Measurements from ENCODE around the gene PPFIBP2. TPM values are rescaled to one million over a fixed set of nuclear protein-coding genes. Genes with fewer than 3 reads are reported as not detected.

The PPFIBP2 gene
- 2.0 and 3.1 TPM in 2 replicates for total RNA-seq

DNA sequence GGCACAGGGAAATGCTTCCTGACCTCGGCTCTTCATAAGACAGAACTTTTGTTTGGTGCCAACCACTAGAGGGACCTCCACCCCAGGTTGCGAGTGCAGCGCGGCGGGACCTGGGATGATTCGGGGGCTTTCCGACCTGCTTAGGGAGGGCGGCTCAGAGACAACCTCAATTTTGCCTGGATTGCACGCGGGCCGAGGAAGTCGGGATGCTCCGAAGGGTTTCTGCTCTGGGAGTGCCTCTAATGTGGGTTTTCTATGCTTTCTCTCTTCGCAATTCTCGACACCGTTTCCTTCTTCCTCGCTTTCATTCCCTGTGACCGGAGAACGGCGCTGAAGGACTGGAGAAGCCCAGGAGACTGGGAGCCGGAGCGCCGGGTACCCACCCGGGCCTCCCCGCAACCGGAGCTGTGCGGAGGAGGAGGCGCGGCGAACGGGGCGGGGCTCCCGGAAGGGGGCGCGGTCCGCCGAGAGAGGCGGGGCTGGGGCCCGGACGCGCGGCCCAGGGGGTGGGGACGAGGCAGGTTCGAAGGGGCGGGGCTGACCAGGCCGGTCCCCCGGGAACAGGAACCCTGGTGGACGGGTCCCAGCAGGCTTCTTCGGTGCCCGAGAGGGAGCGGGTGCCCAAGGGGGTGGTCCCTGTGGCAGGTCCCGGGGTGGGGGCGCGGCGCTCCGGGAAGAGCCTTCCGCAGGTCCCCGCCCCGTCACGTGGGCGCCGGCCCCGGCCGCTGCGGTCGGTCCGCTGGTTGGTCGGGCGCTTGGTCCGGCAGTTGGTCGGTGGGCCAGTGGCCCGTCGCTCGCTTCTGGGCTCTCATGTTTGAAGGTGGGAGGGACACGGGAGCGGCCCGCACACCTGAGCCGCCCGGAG, at the start of gene PPFIBP2:
Gene PPFIBP2, plus strand, starts transcription at position 766 of the 865 bp plus-strand sequence. CDS start 35,477 bp downstream, outside the sequence.

DNA sequence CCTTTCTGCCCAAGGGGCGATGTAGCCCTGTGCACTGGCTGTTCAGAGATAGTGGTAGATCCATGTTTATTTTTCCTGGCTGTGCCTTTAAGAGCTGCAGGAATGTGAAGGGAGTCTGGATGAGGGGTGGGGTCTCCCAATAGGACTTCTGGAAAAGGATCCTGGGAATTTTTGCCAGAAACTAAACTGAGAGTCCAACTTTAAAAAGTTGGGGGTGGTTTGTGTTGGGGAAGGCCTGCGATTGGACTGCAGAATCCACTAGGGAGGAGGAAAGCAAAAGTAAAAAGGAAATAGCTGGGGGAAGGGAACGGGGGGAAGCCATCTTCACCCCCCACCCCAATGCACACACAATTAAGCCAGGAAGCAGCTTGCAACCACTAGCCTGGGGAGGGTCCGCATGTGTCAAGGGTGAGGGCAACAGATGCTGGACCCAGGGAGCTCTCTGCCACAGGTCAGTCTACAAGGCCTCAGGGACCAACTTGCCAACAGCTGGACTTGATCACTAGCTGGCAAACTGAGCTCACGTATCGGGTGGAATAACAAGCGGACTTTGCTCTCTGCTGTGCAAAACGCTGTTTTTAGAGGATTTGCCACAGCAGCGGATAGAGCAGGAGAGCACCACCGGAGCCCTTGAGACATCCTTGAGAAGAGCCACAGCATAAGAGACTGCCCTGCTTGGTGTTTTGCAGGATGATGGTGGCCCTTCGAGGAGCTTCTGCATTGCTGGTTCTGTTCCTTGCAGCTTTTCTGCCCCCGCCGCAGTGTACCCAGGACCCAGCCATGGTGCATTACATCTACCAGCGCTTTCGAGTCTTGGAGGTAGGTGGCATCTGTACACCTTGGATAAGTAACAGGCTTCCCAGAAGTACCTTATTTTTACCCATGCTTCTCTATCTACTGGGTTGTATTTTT, 28.4 kb upstream of the PPFIBP2 start, which contains the start of gene OLFML1:
Gene OLFML1, plus strand, starts transcription at position 321 of the 912 bp plus-strand sequence. Its CDS starts 370 bp downstream, at position 691.

DNA sequence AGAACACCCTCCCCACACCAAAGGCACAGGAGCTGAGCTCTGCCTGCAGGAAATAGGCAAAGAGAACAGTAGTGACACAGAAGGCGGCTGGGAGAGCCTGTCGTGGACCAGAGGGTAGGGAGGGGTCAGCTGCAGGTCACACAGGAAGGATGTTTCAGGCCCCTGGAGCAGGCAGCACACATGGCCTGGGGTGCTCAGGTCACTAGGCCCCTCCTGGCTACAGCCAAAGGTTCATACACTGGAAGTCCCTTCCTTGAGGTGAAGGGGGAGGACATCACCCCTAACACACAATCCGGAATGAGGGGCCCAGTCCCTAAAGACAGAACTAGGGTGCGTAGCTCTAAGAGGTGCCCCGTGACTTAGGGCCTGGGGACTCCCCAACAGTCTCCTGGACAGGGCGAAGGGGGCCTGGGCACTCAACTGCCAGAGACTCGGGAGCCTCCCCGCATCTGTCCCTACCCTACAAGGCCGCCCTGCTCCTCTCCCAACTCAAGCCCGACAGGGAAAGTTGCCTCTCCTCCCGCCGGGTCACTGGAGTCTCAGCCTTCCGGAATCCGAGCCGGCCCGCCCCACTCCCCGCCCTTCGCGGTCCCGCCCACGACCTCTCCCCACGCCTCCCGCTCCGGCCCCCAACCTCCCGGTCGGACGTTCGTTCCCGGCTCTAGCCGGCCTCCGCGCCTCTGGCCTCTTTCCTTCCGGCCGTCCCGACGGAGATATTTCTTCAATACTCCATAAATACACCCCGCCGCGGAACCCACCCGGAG, 159.3 kb downstream of the PPFIBP2 start, which contains the start of gene CYB5R2:
Gene CYB5R2, minus strand, starts transcription at position 541 of the 764 bp plus-strand sequence. CDS start 675 bp downstream, outside the sequence.

Other genes with a start within 250 kb of the PPFIBP2 start
- gene OLFML1, start 28.5 kb upstream of the PPFIBP2 start, total RNA-seq = under 0.01 TPM in 1 of 2 replicates, not detected in the other
- 17.0 and 28.7 TPM in 2 replicates for gene CYB5R2, start 159.5 kb downstream of the PPFIBP2 start, total RNA-seq
- 0.79 and 3.3 TPM in 2 replicates for gene OVCH2, start 192.5 kb downstream of the PPFIBP2 start, total RNA-seq

All from placental epithelial cell (primary cell).